Tibial nerve (tissue), 4 donors: ENCODE measurements around the gene ADAMTSL1.

Experiments
- EP300 ChIP-seq, 2 donors: sonication (generic); formaldehyde crosslinking; IDR thresholded peaks; one replicate each; pipeline ENCODE4 v1.6.1; 2017; ENCODE audit warnings: antibody characterized with exemption in 2 of 2, mild to moderate bottlenecking in 1 of 2
- TF ChIP-seq, protein P1 (sequence below), 5 experiments: fragments of 200-600 bp in 3 of 5; fragments of 450-650 bp in 2 of 5; sonication (generic) in 3 of 5; IDR thresholded peaks; one replicate each; pipeline ENCODE4 v1.5.1; 2016 to 2019; ENCODE audit warnings: antibody characterized with exemption in 5 of 5, mild to moderate bottlenecking in 3 of 5, moderate library complexity in 2 of 5

DNA sequence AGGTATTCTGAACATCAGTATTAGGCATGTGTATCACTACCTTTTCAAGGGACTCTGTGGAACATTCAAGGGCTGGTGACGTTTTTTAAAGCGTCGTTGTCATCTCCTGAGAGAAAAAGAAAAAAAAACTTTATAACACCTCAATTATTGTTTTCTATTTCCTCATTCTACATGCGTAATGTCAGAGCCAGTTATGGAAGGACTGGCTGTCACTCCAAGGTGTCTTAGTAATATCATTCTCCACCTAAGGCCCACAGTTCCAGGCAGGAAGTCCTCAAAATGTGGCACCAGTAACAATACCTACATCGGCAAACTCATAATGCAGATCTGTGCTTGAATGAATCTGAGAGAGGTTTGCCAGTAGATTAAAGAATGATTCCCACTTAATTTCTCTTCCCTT, 348.9 kb downstream of the ADAMTSL1 start:
- TF ChIP-seq, protein P1, sequence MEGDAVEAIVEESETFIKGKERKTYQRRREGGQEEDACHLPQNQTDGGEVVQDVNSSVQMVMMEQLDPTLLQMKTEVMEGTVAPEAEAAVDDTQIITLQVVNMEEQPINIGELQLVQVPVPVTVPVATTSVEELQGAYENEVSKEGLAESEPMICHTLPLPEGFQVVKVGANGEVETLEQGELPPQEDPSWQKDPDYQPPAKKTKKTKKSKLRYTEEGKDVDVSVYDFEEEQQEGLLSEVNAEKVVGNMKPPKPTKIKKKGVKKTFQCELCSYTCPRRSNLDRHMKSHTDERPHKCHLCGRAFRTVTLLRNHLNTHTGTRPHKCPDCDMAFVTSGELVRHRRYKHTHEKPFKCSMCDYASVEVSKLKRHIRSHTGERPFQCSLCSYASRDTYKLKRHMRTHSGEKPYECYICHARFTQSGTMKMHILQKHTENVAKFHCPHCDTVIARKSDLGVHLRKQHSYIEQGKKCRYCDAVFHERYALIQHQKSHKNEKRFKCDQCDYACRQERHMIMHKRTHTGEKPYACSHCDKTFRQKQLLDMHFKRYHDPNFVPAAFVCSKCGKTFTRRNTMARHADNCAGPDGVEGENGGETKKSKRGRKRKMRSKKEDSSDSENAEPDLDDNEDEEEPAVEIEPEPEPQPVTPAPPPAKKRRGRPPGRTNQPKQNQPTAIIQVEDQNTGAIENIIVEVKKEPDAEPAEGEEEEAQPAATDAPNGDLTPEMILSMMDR (IDR thresholded peaks at IDR 0.05): no peak
- TF ChIP-seq EP300 (IDR thresholded peaks at IDR 0.05): no peak
